ENCODE data around the gene FILIP1. TPM values are rescaled to one million over a fixed set of nuclear protein-coding genes. Genes with fewer than 3 reads are reported as not detected.

The FILIP1 gene
- total and polyA plus RNA-seq, 9 donors = 1.1 to 7.1 (median 2.7) TPM

- no peak overlapping the region for H3K27ac ChIP-seq
- DNase-seq = no peak
- intact Hi-C loops (cut with DNase I) = no loop called here
- no peaks in the 10 kb centered on the region for H3K9me3 ChIP-seq
- H3K27me3 ChIP-seq = no peaks in the 10 kb centered on the region
- peaks cover 3% of the 10 kb centered on the region for H3K4me1 ChIP-seq (ENCODE audit: insufficient read depth)
- H3K4me3 ChIP-seq = no peak overlapping the region
- TF ChIP-seq EP300 (IDR thresholded peaks at IDR 0.05) = no peak
- no peak for TF ChIP-seq POLR2A (IDR thresholded peaks at IDR 0.05)
- TF ChIP-seq, protein P1, sequence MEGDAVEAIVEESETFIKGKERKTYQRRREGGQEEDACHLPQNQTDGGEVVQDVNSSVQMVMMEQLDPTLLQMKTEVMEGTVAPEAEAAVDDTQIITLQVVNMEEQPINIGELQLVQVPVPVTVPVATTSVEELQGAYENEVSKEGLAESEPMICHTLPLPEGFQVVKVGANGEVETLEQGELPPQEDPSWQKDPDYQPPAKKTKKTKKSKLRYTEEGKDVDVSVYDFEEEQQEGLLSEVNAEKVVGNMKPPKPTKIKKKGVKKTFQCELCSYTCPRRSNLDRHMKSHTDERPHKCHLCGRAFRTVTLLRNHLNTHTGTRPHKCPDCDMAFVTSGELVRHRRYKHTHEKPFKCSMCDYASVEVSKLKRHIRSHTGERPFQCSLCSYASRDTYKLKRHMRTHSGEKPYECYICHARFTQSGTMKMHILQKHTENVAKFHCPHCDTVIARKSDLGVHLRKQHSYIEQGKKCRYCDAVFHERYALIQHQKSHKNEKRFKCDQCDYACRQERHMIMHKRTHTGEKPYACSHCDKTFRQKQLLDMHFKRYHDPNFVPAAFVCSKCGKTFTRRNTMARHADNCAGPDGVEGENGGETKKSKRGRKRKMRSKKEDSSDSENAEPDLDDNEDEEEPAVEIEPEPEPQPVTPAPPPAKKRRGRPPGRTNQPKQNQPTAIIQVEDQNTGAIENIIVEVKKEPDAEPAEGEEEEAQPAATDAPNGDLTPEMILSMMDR (IDR thresholded peaks at IDR 0.05) = no peak
- no peaks in the 10 kb centered on the region for H3K36me3 ChIP-seq
Measured at GRCh38 chr6:75409928-75410327, 83.7 kb downstream of the FILIP1 start.

DNA sequence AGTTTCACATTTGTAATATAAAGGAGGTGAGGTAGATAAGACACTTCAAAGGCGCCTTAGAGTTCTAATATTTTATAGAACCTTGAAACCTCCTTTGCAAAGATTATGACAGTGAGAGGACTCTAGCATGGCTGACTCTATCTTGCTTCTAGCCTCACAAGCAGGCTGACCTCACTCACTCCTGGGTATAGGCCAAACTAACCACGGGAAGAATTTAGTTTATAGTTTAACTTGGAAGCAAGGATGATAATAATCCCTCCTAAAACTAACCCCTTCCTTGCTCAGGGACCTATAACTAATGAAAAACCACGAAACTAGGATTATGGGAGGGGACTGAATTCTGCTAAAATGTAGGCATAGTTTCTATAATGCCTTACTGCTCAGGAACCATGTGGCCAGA is 84.3 kb downstream of the FILIP1 start:
- no peak for DNase-seq
- no peak for TF ChIP-seq POLR2A (IDR thresholded peaks at IDR 0.05)
- TF ChIP-seq EP300 (IDR thresholded peaks at IDR 0.05) = no peak
- TF ChIP-seq, protein P1 (IDR thresholded peaks at IDR 0.05) = no peak
- Histone ChIP-seq H3K27me3 (no peaks in the 10 kb centered on the region), H3K27ac (no peak overlapping the region), H3K4me3 (no peak overlapping the region), H3K36me3 (no peaks in the 10 kb centered on the region), H3K4me1 (ENCODE audit: insufficient read depth) (peaks cover 3% of the 10 kb centered on the region), H3K9me3 (no peaks in the 10 kb centered on the region)
- WGBS, 3 donors = 34 to 48% (median 40%) methylated on average over 3 of the region's 3 CpGs
- intact Hi-C loops (cut with DNase I) = no loop called here

DNA sequence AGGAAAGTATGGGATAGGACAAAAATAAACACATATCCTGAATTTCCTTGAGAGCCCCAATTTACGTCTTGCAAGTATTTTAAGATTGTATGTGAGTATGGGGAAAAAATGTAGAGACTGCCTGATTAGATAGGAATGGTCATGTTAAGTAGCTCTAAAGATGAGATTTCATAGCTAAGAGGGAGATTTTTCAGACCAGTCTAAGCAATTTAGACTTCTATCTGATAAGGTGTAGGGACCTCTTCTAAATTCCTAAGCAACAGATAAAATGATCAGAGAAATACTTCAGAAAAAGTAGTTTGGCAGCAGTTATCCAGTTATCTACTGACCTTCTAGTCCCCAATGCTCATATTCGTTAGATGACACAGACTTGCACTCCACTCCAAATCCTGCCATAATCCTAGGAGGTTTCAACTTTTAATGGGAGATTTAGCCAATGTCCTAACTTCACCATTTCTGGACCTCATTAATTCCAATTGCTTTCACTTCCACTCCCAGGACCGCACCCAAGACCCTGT is 90.0 kb downstream of the FILIP1 start:
- Histone ChIP-seq H3K27ac (no peak overlapping the region), H3K36me3 (no peaks in the 10 kb centered on the region), H3K9me3 (no peaks in the 10 kb centered on the region), H3K27me3 (no peaks in the 10 kb centered on the region), H3K4me3 (no peak overlapping the region), H3K4me1 (ENCODE audit: insufficient read depth) (no peaks in the 10 kb centered on the region)
- 73 to 83% (median 76%) methylated on average over 3 of the region's 3 CpGs for WGBS, 3 donors
- intact Hi-C loops (cut with DNase I) = no loop called here
- DNase-seq = no peak
- TF ChIP-seq EP300 (IDR thresholded peaks at IDR 0.05) (no peak), POLR2A (IDR thresholded peaks at IDR 0.05) (no peak)
- TF ChIP-seq, protein P1 (IDR thresholded peaks at IDR 0.05) = no peak

DNA sequence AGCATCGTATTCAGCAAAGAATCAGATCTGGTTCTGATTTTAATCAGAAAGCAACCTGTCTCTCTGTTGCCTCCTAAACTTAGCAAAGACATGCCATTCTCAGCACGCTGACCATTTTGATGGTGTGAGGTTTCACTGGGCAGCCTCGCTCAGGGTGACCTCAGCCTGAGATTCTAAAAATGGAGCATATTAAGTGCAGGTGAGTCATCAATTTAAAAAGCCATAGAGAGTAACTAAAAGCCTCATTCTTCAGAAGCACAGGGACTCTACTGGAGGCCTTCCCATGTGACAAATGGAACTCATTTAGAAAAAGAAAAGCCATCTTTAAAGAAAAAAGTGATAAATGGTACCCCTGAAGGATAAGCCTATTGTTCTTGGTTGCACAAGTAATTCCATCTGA is 91.3 kb downstream of the FILIP1 start:
- H3K4me1 ChIP-seq (ENCODE audit: insufficient read depth) = no peaks in the 10 kb centered on the region
- no peaks in the 10 kb centered on the region for H3K9me3 ChIP-seq
- no peak for DNase-seq
- H3K36me3 ChIP-seq = no peaks in the 10 kb centered on the region
- no peak overlapping the region for H3K4me3 ChIP-seq
- no peaks in the 10 kb centered on the region for H3K27me3 ChIP-seq
- intact Hi-C loops (cut with DNase I) = no loop called here
- no peak for TF ChIP-seq POLR2A (IDR thresholded peaks at IDR 0.05)
- TF ChIP-seq, protein P1 (IDR thresholded peaks at IDR 0.05) = no peak
- TF ChIP-seq EP300 (IDR thresholded peaks at IDR 0.05) = no peak
- H3K27ac ChIP-seq = no peak overlapping the region
- 66 to 83% (median 82%) methylated on average over 3 of the region's 3 CpGs for WGBS, 3 donors

Data from ovary (tissue), 9 donors.